ENCODE measurements around the gene DIP2C.
"Not testable (repeated sequence)": the region's sequence is repeated elsewhere in the genome, so short reads cannot be mapped to it uniquely, and the experiment has no call there.

DIP2C gene

DNA sequence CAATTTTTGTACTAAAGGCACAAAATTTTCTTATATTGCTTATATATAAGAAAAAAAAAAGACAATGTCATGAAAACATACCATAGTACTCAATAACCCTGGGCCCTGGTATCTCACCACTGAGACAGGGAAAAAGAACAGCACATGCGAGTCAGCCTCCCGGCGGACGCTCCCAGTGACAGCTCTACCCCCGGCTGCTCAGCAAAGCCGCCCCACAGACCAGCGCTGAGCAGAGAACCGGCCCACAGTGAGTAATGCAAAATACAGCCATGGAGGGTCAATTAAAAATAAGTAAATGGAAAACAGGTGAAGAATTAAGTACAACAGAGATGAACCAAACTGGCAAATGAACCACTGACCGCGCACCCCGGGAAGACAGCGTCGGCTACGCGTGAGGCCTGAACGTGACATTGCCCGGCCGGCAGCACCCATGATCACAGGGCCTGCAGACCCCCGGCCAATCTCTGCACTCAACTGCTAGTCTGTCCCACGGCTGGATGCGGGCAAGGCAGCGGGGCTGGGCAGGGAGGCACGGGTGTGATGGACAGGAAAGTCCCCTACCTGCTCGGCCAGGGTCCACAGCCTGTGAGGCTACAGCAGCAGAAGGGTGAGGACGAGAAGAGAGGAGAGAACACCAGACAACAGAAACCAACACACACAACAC lies 378.4 kb downstream of the DIP2C start:
- no peak for DNase-seq

DNA sequence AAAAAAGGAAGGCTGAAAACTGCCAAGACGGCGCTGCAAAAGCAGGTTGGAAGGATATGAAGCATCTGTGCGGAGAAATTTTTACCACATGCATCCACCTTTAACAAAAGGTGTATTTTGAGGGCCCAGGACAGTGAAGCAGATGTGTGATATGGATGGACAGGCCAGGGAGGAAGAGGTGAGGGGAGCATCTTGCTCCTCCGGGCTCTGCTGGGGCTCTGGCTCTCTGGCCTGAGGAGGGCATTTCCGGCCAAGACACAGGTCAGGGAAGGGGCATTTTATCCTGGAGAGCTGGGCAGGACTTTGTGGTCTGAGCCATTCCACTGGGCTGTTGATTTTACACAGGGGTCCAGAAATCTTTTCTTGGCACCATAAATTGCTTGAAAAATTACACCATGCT lies 379.1 kb downstream of the DIP2C start:
- DNase-seq, result no peak

DNA sequence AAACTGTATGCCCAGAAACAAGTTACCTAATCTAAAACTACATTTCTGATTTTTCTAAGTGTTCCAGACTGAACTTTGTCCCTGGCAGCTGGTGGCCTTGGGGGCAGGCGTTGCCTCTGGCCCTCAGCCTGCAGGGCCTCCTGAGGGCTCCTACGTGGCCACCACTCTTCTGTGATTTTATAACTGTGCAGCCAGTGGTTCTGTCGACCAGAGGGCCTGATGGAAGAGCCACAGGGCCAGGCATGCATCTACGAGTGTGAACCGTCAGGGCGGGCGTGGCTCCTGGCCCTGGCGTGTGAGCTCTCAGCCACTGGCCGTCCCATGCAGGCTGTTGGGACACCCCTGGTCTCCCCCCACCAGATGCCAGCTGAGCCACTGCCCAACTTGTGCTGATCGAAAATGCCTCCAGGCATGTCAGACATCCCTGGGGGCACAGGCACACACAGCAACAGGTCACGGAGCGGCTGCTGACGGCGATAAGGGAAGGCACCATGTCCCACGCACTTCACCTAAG lies 380.8 kb downstream of the DIP2C start:
- DNase-seq, result no peak

DNA sequence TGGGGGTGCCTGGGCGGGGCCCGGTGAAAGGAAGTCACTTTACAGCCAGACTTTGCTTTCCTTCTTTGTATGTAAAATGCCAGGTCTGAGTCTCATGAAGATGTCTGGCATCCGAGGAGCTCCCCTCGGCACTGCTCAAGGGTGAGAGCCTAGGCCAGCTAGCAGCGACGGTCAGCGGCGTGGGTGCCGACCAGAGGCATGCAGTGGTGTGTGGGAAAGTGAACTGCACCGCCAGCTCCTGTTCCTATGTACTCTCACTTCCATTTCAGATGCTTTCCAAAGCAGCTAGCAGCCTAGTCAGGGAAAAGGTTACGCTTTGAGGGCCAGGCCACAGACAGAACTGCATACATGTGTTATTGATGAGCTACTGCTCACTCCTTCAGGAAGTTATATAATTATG lies 381.4 kb downstream of the DIP2C start:
- DNase-seq, result no peak

DNA sequence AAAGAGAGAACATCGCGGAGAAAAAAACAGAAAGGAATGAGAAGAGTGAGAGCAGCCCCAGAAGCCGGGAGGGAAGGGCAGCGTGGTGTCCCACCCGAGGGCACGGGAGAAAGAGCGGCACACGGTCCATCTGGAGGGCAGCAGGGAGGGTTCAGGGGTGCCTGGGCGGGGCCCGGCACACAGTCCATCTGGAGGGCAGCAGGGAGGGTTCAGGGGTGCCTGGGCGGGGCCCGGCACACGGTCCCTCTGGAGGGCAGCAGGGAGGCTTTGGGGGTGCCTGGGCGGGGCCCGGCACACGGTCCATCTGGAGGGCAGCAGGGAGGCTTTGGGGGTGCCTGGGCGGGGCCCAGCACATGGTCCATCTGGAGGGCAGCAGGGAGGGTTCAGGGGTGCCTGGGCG lies 381.8 kb downstream of the DIP2C start:
- no peak for DNase-seq

DNA sequence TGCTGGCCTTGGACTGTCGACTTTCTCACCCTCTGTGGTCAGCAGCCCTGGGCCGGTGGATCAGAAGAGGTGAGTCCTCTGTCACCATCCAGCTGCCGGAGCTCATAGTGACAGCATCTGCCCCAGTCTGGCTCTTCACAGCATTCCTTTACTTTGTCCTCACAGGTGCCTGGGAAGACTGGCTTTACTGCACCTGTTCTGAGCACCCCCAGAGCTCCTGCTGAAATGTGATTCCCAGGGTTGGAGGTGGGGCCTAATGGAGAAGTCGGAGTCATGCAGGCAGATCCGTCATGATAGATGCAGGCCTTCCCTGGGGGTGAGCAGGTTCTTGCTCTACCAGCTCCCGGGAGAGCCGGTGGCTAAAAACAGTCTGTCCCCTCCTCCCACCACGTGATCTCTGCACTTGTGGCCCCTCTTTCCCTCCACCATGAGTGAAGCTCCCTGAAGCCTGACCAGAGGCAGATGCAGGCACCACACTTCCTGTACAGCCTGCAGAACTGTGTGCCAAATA lies 382.7 kb downstream of the DIP2C start:
- DNase-seq, result no peak

DNA sequence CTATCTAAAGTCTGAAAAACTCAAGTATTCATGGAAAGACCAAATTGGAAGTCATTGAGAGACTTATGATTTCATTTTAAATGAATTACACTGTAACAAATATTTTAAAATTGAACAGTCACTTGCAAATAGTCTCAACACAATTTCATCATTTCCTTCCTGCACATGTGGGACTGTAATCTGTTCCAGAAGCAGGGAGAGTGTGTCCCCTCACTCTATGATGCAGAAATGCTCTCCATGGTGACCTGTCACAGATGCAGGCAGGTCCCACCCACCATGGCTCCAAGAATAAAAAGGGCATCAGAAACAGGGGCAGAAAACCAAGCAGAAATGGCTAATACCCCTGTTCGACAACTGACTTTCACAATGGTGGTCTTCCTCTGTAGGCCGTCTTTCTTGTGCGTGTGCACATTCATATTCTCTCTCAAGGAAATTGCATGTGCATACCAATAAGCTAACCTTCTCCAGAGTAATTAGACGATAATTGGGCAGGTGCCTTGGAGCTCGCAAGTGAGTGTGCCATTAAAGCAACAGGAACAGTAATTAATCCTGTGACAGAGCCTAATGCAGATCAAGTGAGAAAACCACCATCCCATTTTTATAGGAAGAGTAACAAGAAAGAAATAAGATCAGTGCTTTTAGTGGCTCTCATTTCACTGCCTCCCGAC lies 383.3 kb downstream of the DIP2C start:
- no peak for DNase-seq

DNA sequence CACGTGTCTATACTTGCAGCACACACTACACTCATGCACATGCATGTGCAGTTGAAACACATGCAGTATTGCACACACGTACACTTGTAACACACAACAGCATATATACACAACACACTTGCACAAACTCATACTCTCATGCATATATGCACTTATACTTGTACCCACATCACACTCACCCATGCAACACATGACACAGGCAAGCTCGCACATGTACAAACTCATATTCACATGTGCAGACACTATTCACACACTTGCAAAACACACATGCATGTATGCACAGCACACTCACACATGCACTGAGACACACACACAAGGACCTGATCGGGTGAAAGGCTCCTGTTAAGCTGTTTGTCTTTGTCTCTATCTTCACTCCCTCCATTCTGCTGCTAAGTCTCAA lies 384.4 kb downstream of the DIP2C start:
- DNase-seq, result no peak

DNA sequence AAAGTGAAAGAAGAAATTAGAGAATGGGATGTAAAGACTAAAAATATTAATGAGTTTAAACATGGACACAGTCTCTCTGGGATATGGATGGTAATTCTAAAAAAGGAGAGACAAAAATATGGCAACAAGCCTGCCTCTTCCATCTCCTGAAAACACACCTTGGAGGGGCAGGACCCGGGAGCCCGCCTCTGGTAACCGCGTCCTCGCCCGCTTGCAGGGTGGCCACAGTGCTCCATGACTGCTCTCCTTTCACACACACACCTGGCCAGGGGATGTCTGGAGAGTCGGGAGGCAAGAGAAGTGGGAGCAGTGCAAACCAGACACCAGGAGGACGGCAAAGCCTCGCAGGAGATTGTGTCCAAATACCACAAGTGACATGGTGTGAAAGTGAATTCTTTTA lies 387.9 kb downstream of the DIP2C start:
- DNase-seq, result no peak

DNA sequence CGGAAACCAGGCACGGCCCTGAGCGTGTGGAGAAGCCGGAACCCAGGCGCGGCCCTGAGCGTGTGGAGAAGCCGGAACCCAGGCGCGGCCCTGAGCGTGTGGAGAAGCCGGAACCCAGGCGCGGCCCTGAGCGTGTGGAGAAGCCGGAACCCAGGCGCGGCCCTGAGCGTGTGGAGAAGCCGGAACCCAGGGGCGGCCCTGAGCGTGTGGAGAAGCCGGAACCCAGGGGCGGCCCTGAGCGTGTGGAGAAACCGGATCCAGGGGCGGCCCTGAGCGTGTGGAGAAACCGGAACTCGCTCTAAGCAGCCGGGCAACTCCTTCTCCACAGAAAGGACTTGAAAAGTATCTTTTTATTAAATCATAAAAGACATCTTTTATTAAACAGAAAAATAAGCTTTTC lies 388.9 kb downstream of the DIP2C start:
- DNase-seq, result not testable (repeated sequence)

DNA sequence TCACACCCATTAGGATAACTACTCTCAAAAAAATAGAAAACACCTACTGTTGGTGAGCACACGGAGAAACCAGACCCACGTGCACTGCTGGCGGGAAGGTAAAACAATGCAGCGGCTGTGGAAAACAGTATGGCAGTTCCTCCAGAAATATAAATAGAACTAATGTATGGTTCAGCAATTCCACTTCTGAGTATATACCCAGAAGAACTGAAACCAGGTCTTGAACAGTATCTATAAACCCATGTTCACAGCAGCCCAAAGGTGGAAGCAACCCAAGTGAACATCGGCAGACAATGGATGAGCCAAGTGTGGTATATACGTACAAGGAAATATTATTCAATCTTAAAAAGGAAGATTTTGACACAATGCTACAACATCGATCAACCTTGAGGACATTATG lies 389.5 kb downstream of the DIP2C start:
- DNase-seq, result no peak

DNA sequence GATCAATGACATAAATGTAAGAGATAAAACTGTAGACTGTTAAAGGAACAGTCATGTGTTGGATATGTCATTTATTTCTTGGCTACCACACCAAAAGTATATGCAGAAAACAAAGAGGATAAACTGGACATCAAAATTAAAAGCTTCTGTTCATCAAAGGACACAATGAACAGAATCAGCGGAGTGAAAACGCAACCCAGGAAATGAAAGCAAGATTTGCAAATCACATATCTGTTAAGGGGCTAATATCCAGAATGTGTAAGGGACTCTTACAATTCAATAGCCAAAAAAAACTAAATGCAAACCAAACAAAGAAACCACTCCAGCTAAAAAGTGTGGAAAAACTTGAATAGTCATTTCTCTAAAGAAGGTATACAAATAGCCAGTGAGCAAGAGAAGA lies 390.0 kb downstream of the DIP2C start:
- DNase-seq, result no peak

DNA sequence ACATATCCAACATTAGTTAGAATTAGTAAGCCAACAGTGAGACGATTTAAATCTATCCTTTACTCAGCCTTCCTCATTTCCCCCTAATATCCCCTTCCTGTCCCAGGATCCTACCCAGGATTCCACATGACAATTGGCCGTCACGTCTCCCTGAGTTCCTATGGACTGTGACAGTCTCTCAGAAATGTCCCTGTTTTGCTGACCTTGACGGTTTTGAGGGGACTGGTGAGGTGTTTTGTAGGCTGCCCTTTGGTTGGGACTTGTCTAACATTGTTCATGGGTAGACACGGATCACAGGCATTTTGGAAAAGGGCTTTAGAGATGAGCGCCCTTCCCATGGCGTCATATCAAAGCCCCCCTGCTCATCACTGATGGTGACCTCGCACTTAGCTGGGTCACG lies 391.4 kb downstream of the DIP2C start:
- no peak for DNase-seq

DNA sequence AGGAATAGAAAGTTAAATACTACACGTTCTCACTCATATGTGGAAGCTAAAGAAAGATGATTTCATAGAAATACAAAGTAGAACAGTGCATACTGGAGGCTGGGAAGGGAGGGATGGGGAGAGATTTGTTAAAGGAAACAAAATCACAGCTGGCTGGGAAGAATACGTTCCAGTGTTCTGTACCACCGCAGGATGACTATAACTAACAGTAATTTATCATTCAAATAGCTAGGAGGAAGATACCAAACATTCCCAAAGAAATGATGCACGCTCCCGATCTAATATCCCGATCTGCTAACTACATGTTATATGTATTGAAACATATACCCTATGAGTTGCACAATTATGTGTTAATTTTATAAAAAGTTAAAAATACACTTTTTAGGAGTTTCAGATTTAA lies 391.9 kb downstream of the DIP2C start:
- DNase-seq, result no peak

DNA sequence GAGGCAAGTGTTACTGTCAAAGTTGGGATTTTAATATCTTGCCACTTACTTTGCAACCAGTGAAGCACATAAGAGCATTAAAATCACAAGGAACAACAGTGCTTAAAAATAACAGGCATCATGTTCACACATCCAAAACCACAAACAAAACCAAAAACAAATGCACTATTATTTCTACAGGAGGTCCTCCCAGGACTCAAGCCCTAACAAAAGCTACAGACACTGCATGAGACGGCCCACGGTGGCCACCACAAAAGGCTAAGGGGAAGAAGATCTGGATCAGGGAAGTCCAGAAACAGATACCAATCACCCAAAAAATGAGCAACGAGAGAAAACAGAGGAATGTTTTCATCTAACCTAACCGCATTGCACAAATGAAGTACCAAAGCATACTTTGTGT lies 395.8 kb downstream of the DIP2C start:
- no peak for DNase-seq

DNA sequence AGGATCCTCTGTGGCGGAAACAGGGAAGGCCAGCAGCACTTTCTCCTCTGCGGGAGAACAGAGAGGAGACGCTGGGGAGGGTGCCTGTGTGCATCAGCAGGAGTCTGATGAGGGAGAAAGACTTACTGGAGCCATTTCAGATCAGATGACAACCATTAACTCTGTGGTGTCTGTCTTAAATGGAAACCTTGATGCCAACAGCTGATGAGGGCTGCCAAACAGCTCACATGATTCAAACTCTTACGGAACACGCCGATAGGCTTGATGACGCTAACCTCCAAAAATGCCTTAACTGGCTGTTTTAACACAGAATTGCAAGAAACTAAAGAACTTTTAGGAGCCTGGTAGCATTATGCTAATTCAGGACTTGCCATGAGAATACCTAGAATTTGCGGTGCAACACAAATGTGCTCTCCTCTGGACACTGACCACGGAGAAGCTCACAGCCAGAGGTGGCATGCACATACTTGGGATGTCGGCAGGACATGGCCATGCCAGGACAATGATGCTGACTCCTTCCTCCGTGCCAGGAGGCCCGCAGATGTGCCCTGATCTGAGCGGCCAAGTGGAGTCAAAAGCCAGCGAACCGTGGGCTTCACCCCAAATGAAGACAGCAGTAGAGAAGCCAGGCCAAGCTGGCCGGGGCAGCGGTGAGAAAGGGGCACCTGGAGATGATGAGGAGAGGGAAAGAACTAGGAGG lies 399.3 kb downstream of the DIP2C start:
- no peak for DNase-seq

DNA sequence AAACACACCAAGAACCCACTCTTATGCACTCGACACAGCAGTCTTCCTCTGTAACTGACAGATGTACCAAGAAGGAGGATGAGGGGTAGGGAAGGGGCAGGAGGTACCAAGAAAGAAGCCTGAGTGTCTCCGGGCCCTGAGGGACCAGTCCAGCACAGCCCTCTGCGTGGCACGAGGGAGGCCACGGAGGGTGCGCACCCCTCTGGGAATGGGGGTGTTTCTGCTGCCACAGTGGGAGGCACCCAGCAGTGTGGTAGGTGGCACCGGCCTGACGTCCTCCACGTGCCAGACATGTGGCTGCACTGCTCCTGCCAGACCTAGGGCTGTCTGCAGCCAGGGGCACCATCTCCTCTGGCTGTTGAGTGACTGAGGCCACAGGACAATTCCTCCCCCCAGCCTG lies 399.9 kb downstream of the DIP2C start:
- no peak for DNase-seq

DNA sequence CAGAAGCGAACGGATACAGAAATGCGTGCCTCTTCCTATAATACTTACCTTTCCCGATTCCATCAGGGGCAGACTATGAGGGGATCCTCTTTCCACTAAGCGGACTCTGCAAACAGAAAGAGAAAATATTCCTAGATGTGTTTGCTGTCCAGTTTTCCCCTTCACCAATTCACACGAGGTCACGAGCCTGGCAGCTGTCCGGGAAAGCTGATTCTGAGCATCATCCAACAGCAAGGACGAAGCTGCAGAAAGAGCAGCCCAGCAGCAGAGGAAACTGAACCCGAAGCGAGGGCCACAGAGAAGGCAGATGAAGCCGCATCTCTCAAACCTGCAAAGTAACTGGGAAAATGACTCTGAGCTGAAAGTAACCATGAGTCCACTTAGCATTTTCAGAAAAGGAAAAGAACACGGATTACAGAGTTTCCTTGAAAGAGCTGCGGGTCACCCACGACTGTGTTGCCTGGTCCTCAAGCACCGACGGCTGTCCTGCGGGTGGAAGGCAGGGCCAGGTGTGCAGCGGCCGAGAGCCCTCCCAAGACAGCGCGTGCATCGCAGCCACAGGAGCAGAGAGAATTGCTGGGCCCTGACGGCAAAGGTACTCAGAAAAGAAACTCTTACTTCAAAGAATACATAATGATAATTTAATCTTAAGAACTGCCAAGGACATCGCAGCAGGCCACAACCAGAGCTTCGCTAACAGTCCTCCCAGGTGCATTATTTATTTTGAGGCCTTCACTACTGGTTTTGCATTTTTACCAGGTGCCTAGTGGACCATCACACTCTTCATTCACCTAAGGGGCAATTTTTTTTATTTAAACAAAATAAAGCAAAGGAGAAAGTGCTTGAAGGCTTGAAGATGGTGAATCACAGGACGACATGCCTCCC lies 400.9 kb downstream of the DIP2C start:
- no peak for DNase-seq

DNA sequence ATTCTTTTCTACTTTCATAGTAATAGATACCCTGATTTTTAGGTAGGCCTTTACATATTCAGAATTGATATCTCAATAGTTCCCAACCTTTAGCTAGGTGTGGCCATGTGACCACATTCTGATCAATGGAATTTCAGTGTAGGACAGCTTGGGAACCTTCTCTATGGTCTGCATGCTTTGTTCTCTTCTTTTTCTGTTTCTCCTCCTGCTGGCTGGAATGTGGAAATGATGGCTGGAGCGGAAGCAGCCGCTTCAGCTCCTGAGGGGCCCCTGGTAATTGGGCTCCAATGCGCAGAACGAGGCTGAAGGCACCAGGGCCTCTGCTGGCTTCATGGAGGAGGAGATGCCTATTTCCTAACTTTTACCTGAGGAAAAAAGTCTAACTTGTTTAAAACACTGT lies 401.7 kb downstream of the DIP2C start:
- peak; percentile 29 for DNase-seq

DNA sequence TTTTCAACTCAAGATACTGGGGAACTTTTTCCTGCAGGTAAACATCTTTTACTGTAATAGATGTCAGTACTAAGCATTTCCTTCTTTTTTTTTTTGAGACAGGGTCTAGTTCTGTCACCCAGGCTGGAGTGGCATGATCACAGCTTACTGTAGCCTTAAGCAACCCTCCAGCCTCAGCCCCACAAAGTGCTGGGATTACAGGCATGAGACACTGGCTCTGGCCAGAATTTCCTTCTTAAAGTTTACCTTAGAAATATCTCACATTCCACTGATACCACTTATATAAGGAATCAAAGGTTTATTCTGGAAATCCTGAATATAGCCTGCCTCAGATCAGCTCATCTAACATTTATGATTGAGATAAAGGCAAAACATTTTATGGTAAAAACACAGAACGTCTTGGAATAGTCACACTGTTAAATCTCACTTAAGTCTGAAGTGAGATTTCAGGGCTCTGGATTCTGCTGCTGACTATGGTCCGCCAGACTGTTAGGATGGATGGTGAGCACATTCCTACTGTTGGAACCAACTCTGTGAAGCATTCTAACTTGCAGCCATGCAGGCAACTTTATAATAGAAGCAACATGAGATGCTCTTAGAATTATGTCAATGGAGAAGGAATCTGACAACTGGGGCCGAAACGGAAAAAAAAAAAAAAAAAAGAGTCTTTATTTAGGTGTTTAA lies 402.3 kb downstream of the DIP2C start:
- DNase-seq, result no peak

DNA sequence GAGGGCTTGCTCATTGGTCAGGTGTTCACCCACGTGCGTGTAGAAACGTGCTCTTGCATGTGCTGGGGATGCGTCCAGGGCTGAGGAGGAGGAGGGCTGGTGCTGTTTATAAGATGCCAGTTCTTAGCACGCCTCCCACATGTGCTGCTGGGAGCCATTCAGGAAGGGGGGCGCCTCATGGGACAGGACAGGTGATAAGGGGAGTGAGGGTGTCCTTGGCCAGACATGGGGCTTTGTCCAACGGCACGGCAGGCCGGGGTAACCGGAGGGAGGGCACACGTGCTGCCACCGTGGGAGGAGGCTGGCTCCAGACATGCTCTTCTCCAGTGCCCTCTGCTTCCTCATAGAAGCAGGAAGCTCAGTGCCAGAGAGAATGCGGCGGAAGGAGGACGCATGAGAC lies 404.3 kb downstream of the DIP2C start:
- DNase-seq, result no peak

DNA sequence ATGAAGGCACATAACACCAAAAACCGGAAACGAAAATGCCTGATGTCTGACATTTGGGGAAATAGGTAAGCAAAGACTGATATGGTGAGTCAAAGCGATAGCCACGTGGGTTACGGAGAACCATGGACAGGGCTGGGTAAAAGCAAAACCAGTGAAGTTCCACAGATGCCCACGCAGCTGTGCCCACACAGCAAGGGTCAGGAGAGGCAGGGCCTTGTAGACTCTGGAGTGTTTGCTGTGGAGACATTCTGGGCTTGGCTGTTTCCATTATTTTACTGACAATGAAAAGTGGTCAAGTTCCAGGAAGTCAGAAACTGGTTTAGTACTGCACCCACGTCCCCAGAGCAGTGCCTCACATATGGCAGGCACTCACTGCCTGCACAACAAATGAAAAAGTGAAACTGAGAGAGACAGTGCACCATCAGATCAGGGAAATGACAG lies 405.5 kb downstream of the DIP2C start:
- DNase-seq, result no peak
